Kidney (tissue), 14 donors: ENCODE results near the gene TIGAR. TPM values are rescaled to one million over a fixed set of nuclear protein-coding genes. Genes with fewer than 3 reads are reported as not detected.

Experiments used
- DNase-seq, 5 donors: peaks; one replicate each; pipeline ENCODE4 v3.0.0-alpha.2; 2013 to 2020
- FAIRE-seq: peaks from 2 replicates; lab custom pipeline; 2012; peaks lifted over from hg19 to GRCh38; lab: Jason Lieb, UNC
- H3K27ac ChIP-seq, 2 donors: one replicate each; pipeline ENCODE4 v1.7.0; 2013; ENCODE audit warnings: low read depth in 2 of 2, low read length in 2 of 2, inconsistent platforms in 1 of 2
- H3K27me3 ChIP-seq: one replicate; pipeline ENCODE4 v1.7.1; 2013; ENCODE audit warnings: low read length, inconsistent platforms; ENCODE audit not compliant: control insufficient read depth, insufficient read depth
- H3K36me3 ChIP-seq, 3 donors: one replicate each; pipeline versions ENCODE4 v1.7.0 to v1.7.1; 2013; ENCODE audit warnings: low read length in 3 of 3, control low read depth in 1 of 3, inconsistent platforms in 1 of 3; ENCODE audit not compliant: insufficient read depth in 3 of 3, control insufficient read depth in 2 of 3
- H3K4me1 ChIP-seq, 3 donors: one replicate each; pipeline versions ENCODE4 v1.7.0 to v1.7.1; 2013; ENCODE audit warnings: low read length in 3 of 3, inconsistent platforms in 1 of 3, low read depth in 1 of 3; ENCODE audit not compliant: control insufficient read depth in 2 of 3, insufficient read depth in 2 of 3
- H3K4me3 ChIP-seq, 3 donors: one replicate each; pipeline versions ENCODE4 v1.7.0 to v1.8.1; 2013; ENCODE audit warnings: low read length in 3 of 3, control low read depth in 1 of 3, inconsistent platforms in 1 of 3
- H3K9ac ChIP-seq, 3 donors: one replicate each; pipeline versions ENCODE4 v1.7.0 to v1.7.1; 2013; ENCODE audit warnings: low read length in 3 of 3, control low read depth in 1 of 3, inconsistent platforms in 1 of 3
- H3K9me3 ChIP-seq, 3 donors: one replicate each; pipeline versions ENCODE4 v1.7.0 to v1.7.1; 2013; ENCODE audit warnings: low read length in 3 of 3, control low read depth in 1 of 3, inconsistent platforms in 1 of 3; ENCODE audit not compliant: control insufficient read depth in 2 of 3, insufficient read depth in 1 of 3
- CTCF ChIP-seq: IDR thresholded peaks from 3 replicates; pipeline ENCODE4 v1.5.1; 2012; ENCODE audit warnings: mild to moderate bottlenecking, moderate library complexity, borderline replicate concordance; ENCODE audit not compliant: insufficient read depth; ENCODE audit errors: extremely low read depth
- intact Hi-C: fragments of 100-400 bp; cut with DNase I; formaldehyde crosslinking; loops from one replicate; pipeline ENCODE4 v1.11.1; 2022
- polyA plus RNA-seq: library from polyadenylated mRNA; stranded (reverse); fragments of 350-450 nt; fragmentation: Illumina TruSeq; extraction: RNeasy Lipid Tissue Mini Kit (QIAGEN cat#74804); gene quantifications from one replicate; pipeline ENCODE4 v1.2.3, GENCODE V29; 2014; ENCODE audit warnings: low read depth, low replicate concordance; ENCODE audit not compliant: insufficient read depth
- total RNA-seq: library from RNA; stranded (reverse); fragmentation: NEBNext Ultra II Directional; extraction: Animal tissue kit (Norgen Biotek cat#: 25700); gene quantifications from one replicate; pipeline ENCODE4 v1.2.1, GENCODE V29; 2021
- donor health status: control.
- donor health status: control.
- donor health status: control.
- donor health status: control.
- donor health status: control.
- donor health status: DM: yes; HTN: yes; CAD: no.
- donor health status: Normal renal cell carcinoma (clear cell type).

TIGAR gene
- total and polyA plus RNA-seq, 2 donors from 2014 or later = 3.6 to 11.8 TPM

DNA sequence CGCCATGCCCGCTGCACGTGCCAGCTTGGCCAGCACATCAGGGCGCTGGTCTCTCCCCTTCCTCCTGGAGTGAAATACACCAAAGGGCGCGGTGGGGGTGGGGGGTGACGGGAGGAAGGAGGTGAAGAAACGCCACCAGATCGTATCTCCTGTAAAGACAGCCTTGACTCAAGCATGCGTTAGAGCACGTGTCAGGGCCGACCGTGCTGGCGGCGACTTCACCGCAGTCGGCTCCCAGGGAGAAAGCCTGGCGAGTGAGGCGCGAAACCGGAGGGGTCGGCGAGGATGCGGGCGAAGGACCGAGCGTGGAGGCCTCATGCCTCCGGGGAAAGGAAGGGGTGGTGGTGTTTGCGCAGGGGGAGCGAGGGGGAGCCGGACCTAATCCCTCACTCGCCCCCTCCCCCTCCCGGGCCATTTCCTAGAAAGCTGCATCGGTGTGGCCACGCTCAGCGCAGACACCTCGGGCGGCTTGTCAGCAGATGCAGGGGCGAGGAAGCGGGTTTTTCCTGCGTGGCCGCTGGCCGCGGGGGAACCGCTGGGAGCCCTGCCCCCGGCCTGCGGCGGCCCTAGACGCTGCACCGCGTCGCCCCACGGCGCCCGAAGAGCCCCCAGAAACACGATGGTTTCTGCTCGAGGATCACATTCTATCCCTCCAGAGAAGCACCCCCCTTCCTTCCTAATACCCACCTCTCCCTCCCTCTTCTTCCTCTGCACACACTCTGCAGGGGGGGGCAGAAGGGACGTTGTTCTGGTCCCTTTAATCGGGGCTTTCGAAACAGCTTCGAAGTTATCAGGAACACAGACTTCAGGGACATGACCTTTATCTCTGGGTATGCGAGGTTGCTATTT, 48.4 kb upstream of the TIGAR start:
- TF ChIP-seq CTCF = no peak
- Histone ChIP-seq H3K27me3 (peaks cover 11% of the 10 kb centered on the region), H3K4me1 (peaks cover 0 to 38% (median 3%) of the 10 kb centered on the region in 3 donors), H3K9me3 (no peaks in the 10 kb centered on the region), H3K27ac (peak overlapping the region in 1 of 2 donors; percentile 53), H3K36me3 (no peaks in the 10 kb centered on the region), H3K4me3 (peak overlapping the region in 2 of 3 donors; percentile 13 to 39), H3K9ac (no peak overlapping the region)
- intact Hi-C loops = loop anchor here (10.0 kb wide), 1 partner anchor 388 kb away; no protein-coding TSS in a partner anchor
- FAIRE-seq (no peak), DNase-seq (peak; percentile 80 to 91 (median 85))

DNA sequence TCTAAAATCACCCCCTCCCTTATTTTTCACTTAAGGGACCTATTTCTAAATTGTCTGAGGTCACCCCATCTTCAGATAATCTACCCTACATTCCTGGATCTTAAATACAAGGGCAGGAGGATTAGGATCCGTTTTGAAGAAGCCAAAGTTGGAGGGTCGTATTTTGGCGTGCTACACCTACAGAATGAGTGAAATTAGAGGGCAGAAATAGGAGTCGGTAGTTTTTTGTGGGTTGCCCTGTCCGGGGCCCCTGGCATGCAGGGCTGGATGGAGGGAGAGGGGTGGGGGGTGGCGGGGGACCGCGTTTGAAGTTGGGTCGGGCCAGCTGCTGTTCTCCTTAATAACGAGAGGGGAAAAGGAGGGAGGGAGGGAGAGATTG, 47.8 kb upstream of the TIGAR start:
- Histone ChIP-seq H3K27ac (peak overlapping the region in 1 of 2 donors; percentile 77), H3K4me3 (peak overlapping the region in 2 of 3 donors; percentile 65 to 87), H3K4me1 (peaks cover 0 to 38% (median 3%) of the 10 kb centered on the region in 3 donors), H3K27me3 (peaks cover 7% of the 10 kb centered on the region), H3K9me3 (no peaks in the 10 kb centered on the region), H3K36me3 (no peaks in the 10 kb centered on the region), H3K9ac (no peak overlapping the region)
- no peak for TF ChIP-seq CTCF
- FAIRE-seq (no peak), DNase-seq (no peak)
- intact Hi-C loops = loop anchor here (10.0 kb wide), 1 partner anchor 388 kb away; no protein-coding TSS in a partner anchor

DNA sequence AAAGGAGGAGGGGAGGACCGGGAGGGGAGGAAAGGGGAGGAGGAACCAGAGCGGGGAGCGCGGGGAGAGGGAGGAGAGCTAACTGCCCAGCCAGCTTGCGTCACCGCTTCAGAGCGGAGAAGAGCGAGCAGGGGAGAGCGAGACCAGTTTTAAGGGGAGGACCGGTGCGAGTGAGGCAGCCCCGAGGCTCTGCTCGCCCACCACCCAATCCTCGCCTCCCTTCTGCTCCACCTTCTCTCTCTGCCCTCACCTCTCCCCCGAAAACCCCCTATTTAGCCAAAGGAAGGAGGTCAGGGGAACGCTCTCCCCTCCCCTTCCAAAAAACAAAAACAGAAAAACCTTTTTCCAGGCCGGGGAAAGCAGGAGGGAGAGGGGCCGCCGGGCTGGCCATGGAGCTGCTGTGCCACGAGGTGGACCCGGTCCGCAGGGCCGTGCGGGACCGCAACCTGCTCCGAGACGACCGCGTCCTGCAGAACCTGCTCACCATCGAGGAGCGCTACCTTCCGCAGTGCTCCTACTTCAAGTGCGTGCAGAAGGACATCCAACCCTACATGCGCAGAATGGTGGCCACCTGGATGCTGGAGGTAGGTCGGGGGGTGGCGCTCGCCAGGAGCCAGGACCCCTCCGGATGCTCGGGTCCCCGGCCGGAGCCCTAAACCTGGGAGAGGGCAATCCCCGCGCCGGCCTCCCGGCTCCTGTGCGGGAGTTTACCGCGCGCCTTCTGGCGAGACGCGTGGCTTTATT, 47.2 kb upstream of the TIGAR start, which contains the start of gene CCND2:
TSS of gene CCND2 (plus strand) at position 111 of the 744 bp plus-strand sequence. CDS start at position 390, 279 bp downstream.
- H3K36me3 ChIP-seq = no peaks in the 10 kb centered on the region
- H3K4me1 ChIP-seq = peaks cover 0 to 35% (median 3%) of the 10 kb centered on the region in 3 donors
- peaks cover 4% of the 10 kb centered on the region for H3K27me3 ChIP-seq
- TF ChIP-seq CTCF = no peak
- DNase-seq (peak; percentile 94 to 98 (median 96)), FAIRE-seq (no peak)
- intact Hi-C loops = loop anchor here (10.0 kb wide), 1 partner anchor 389 kb away; no protein-coding TSS in a partner anchor
- H3K9ac ChIP-seq = peak within 1 kb of the TSS; percentile 54 to 83 (median 61)
- H3K9me3 ChIP-seq = no peaks in the 10 kb centered on the region
- H3K4me3 ChIP-seq = peak within 1 kb of the TSS; percentile 65 to 87 (median 71)
- H3K27ac ChIP-seq = peak within 1 kb of the TSS; percentile 57 to 77
